Astrocyte (in vitro differentiated cells and primary cell): ENCODE results near the gene ARL8B. TPM values are rescaled to one million over a fixed set of nuclear protein-coding genes. Genes with fewer than 3 reads are reported as not detected.
"Not testable (repeated sequence)": the region's sequence is repeated elsewhere in the genome, so short reads cannot be mapped to it uniquely, and the experiment has no call there.

Experiments
- DNase-seq: peaks from one replicate; pipeline ENCODE4 v3.0.0-alpha.2; 2010; ENCODE audit warnings: low read depth
- FAIRE-seq: peaks from 2 replicates; lab custom pipeline; 2011; peaks lifted over from hg19 to GRCh38; lab: Jason Lieb, UNC
- H2AFZ ChIP-seq: 2 replicates; pipeline ENCODE4 v1.6.0; 2012; ENCODE audit warnings: low read depth, low read length, inconsistent platforms
- H3K27ac ChIP-seq: 2 replicates; pipeline ENCODE4 v1.5.1; 2011; ENCODE audit warnings: low read depth, low read length, inconsistent platforms
- H3K27me3 ChIP-seq: 2 replicates; pipeline ENCODE4 v1.6.0; 2011; ENCODE audit warnings: low read length, inconsistent platforms; ENCODE audit not compliant: insufficient read depth
- H3K36me3 ChIP-seq: 2 replicates; pipeline ENCODE4 v1.5.1; 2011; ENCODE audit warnings: low read length, inconsistent platforms; ENCODE audit not compliant: insufficient read depth
- H3K4me1 ChIP-seq: 2 replicates; pipeline ENCODE4 v1.5.1; 2011; ENCODE audit warnings: low read length, inconsistent platforms; ENCODE audit not compliant: insufficient read depth
- H3K4me2 ChIP-seq: 2 replicates; pipeline ENCODE4 v1.6.0; 2012; ENCODE audit warnings: low read length, inconsistent platforms
- H3K4me3 ChIP-seq: 2 replicates; pipeline ENCODE4 v1.5.1; 2011; ENCODE audit warnings: low read depth, mild to moderate bottlenecking, low read length, inconsistent platforms; ENCODE audit not compliant: insufficient read depth
- H3K79me2 ChIP-seq: 2 replicates; pipeline ENCODE4 v1.6.0; 2012; ENCODE audit warnings: mild to moderate bottlenecking, low read length, inconsistent platforms; ENCODE audit not compliant: insufficient read depth
- H3K9ac ChIP-seq: 2 replicates; pipeline ENCODE4 v1.6.0; 2012; ENCODE audit warnings: mild to moderate bottlenecking, low read length, inconsistent platforms
- H3K9me3 ChIP-seq: 2 replicates; pipeline ENCODE4 v1.5.1; 2012; ENCODE audit warnings: low read depth, mild to moderate bottlenecking, low read length, inconsistent platforms; ENCODE audit not compliant: insufficient read depth
- H4K20me1 ChIP-seq: 2 replicates; pipeline ENCODE4 v1.6.0; 2012; ENCODE audit warnings: low read length, inconsistent platforms; ENCODE audit not compliant: insufficient read depth
- H3K27ac Mint-ChIP-seq: one replicate; pipeline ENCODE4 v1.8.0; 2021; ENCODE audit warnings: mild to moderate bottlenecking, mixed read lengths; ENCODE audit not compliant: unreplicated experiment
- H3K27me3 Mint-ChIP-seq: one replicate; pipeline ENCODE4 v1.8.0; 2021; ENCODE audit warnings: low read depth, mixed read lengths; ENCODE audit not compliant: unreplicated experiment
- H3K36me3 Mint-ChIP-seq: one replicate; pipeline ENCODE4 v1.8.0; 2021; ENCODE audit warnings: low read depth, mixed read lengths; ENCODE audit not compliant: unreplicated experiment
- H3K4me1 Mint-ChIP-seq: one replicate; pipeline ENCODE4 v1.8.0; 2021; ENCODE audit warnings: low read depth, mixed read lengths; ENCODE audit not compliant: unreplicated experiment
- H3K4me3 Mint-ChIP-seq: one replicate; pipeline ENCODE4 v1.8.0; 2021; ENCODE audit warnings: mild to moderate bottlenecking, moderate library complexity, mixed read lengths; ENCODE audit not compliant: unreplicated experiment
- H3K9me3 Mint-ChIP-seq: one replicate; pipeline ENCODE4 v1.8.0; 2021; ENCODE audit warnings: mild to moderate bottlenecking, mixed read lengths; ENCODE audit not compliant: unreplicated experiment
- CTCF ChIP-seq: IDR thresholded peaks from 2 replicates; pipeline ENCODE4 v1.5.1; 2011; ENCODE audit warnings: low read depth, mild to moderate bottlenecking, inconsistent platforms, low read length, moderate library complexity; ENCODE audit not compliant: insufficient read depth
- EZH2 ChIP-seq: IDR thresholded peaks from 2 replicates; pipeline ENCODE4 v1.6.1; 2012; ENCODE audit warnings: mild to moderate bottlenecking, low read length, inconsistent platforms; ENCODE audit not compliant: insufficient read depth
- total RNA-seq: library from RNA; stranded (reverse); gene quantifications from 2 replicates; pipeline ENCODE4 v1.2.1, GENCODE V29; 2021

Gene ARL8B
- total RNA-seq, 1 donor from 2014 or later, result 64.1 TPM

GRCh38 chr3:5103743-5104142 is 18.3 kb upstream of the ARL8B start:
- H3K27me3 Mint-ChIP-seq, result peaks cover 16% of the 10 kb centered on the region
- peaks cover 4% of the 10 kb centered on the region for H3K27me3 ChIP-seq
- no peak overlapping the region for H3K4me2 ChIP-seq
- H3K9me3 Mint-ChIP-seq, result no peaks in the 10 kb centered on the region
- no peak overlapping the region for H3K27ac ChIP-seq
- H4K20me1 ChIP-seq, result no peaks in the 10 kb centered on the region
- FAIRE-seq, result no peak
- H3K36me3 ChIP-seq, result no peaks in the 10 kb centered on the region
- H2AFZ ChIP-seq, result no peak overlapping the region
- no peaks in the 10 kb centered on the region for H3K79me2 ChIP-seq
- TF ChIP-seq CTCF, result no peak
- TF ChIP-seq EZH2, result no peak
- H3K9me3 ChIP-seq, result no peaks in the 10 kb centered on the region
- no peaks in the 10 kb centered on the region for H3K4me1 Mint-ChIP-seq
- H3K4me3 ChIP-seq, result no peak overlapping the region
- H3K4me1 ChIP-seq, result no peaks in the 10 kb centered on the region
- no peak overlapping the region for H3K4me3 Mint-ChIP-seq
- H3K9ac ChIP-seq, result no peak overlapping the region
- H3K36me3 Mint-ChIP-seq, result no peaks in the 10 kb centered on the region
- no peak for DNase-seq
- H3K27ac Mint-ChIP-seq, result no peak overlapping the region

- TF ChIP-seq EZH2 (no peak), CTCF (no peak)
- H3K4me1 Mint-ChIP-seq, result no peaks in the 10 kb centered on the region
- Histone ChIP-seq H3K9ac (no peak overlapping the region), H3K4me3 (no peak overlapping the region), H3K4me1 (no peaks in the 10 kb centered on the region), H3K4me2 (no peak overlapping the region), H3K36me3 (no peaks in the 10 kb centered on the region), H3K79me2 (no peaks in the 10 kb centered on the region), H3K9me3 (no peaks in the 10 kb centered on the region), H2AFZ (no peak overlapping the region), H4K20me1 (no peaks in the 10 kb centered on the region), H3K27ac (no peak overlapping the region), H3K27me3 (peaks cover 4% of the 10 kb centered on the region)
- DNase-seq, result no peak
- H3K27ac Mint-ChIP-seq, result no peak overlapping the region
- FAIRE-seq, result no peak
- H3K9me3 Mint-ChIP-seq, result no peaks in the 10 kb centered on the region
- no peak overlapping the region for H3K4me3 Mint-ChIP-seq
- peaks cover 5% of the 10 kb centered on the region for H3K27me3 Mint-ChIP-seq
- no peaks in the 10 kb centered on the region for H3K36me3 Mint-ChIP-seq
Measured at GRCh38 chr3:5105050-5105449, 17.0 kb upstream of the ARL8B start.

GRCh38 chr3:5106371-5106770 is 15.7 kb upstream of the ARL8B start:
- not testable (repeated sequence) for DNase-seq, H3K9me3 Mint-ChIP-seq, H3K27ac Mint-ChIP-seq

GRCh38 chr3:5106933-5107334 is 15.2 kb upstream of the ARL8B start:
- not testable (repeated sequence) for H3K4me3 Mint-ChIP-seq, H3K27me3 ChIP-seq, H3K79me2 ChIP-seq, H3K4me1 ChIP-seq, H3K36me3 Mint-ChIP-seq, H3K9ac ChIP-seq, H2AFZ ChIP-seq, DNase-seq, H3K9me3 Mint-ChIP-seq, H3K27ac Mint-ChIP-seq, H4K20me1 ChIP-seq, H3K27ac ChIP-seq, H3K9me3 ChIP-seq, H3K27me3 Mint-ChIP-seq, H3K4me1 Mint-ChIP-seq, H3K36me3 ChIP-seq, H3K4me2 ChIP-seq, H3K4me3 ChIP-seq, FAIRE-seq

More at GRCh38 chr3:5106371-5106770, 15.7 kb upstream of the ARL8B start:
- H4K20me1 ChIP-seq, FAIRE-seq, H3K27ac ChIP-seq, H2AFZ ChIP-seq, H3K4me1 ChIP-seq, H3K9me3 ChIP-seq, H3K27me3 ChIP-seq, H3K4me2 ChIP-seq, H3K36me3 Mint-ChIP-seq, H3K4me1 Mint-ChIP-seq, H3K4me3 Mint-ChIP-seq, H3K9ac ChIP-seq, H3K36me3 ChIP-seq, H3K27me3 Mint-ChIP-seq, H3K79me2 ChIP-seq, H3K4me3 ChIP-seq: not testable (repeated sequence)
